Motor neuron (in vitro differentiated cells): Measurements from ENCODE around the gene FOXG1. TPM values are rescaled to one million over a fixed set of nuclear protein-coding genes. Genes with fewer than 3 reads are reported as not detected.

ENCODE experiments used
- ATAC-seq, 8 experiments: fragments of 200-7000 bp; cut with Tn5 transposase; replicated peaks in 6 of 8; 2 replicates each; pipeline ENCODE4 v1.8.0; 2021; ENCODE audit warnings: mild to moderate bottlenecking in 8 of 8, moderate library complexity in 8 of 8
- H3K27ac ChIP-seq, 2 donors: fragments of 250-450 bp; sonication (Bioruptor Pico); 2 replicates each; pipeline ENCODE4 v1.9.0; 2021; ENCODE audit warnings: antibody characterized with exemption in 2 of 2, mild to moderate bottlenecking in 2 of 2, moderate library complexity in 1 of 2
- H3K4me1 ChIP-seq, 2 donors: fragments of 250-450 bp; sonication (Bioruptor Pico); replicated peaks in 1 of 2; 2 replicates each; pipeline ENCODE4 v1.6.1; 2021; ENCODE audit warnings: antibody characterized with exemption in 2 of 2, mild to moderate bottlenecking in 2 of 2, moderate library complexity in 1 of 2
- H3K4me3 ChIP-seq, 5 donors: fragments of 250-450 bp; sonication (Bioruptor Pico); 2 replicates each; pipeline ENCODE4 v1.9.0; 2021; ENCODE audit warnings: antibody characterized with exemption in 5 of 5, mild to moderate bottlenecking in 5 of 5, moderate library complexity in 4 of 5
- WGBS, 10 experiments: fragments of 450-650 bp; shearing (Covaris generic); methylation state at CpG; one replicate each; pipeline ENCODE4 v1.0.0; 2022; 5-methylcytosine and 5-hydroxymethylcytosine counted together
- in situ Hi-C, 9 experiments: fragments of 400-800 bp; cut with MboI; loops; one replicate each; pipeline ENCODE4 v1.15.0; 2021; ENCODE audit warnings: low sequenced_read_pairs in 9 of 9, low pct_unique_long_range_greater_than_20kb in 2 of 9; ENCODE audit not compliant: unreplicated experiment in 9 of 9
- total RNA-seq, 8 experiments: library from RNA; unstranded; fragments of 300-600 nt; gene quantifications; 2 replicates each; pipeline versions ENCODE4 v1.2.3 to v1.2.4, GENCODE V29; 2022

The FOXG1 gene
- total RNA-seq, 8 experiments from 2014 or later = 0.08 to 0.62 (median 0.12) TPM; not detected in 2

GRCh38 chr14:28756884-28757570 is 9.6 kb upstream of the FOXG1 start:
- peak in 7 of 8 experiments; percentile 29 to 68 (median 44) for ATAC-seq
- no peak overlapping the region for H3K4me3 ChIP-seq
- peaks cover 0 to 12% of the 10 kb centered on the region in 2 donors for H3K4me1 ChIP-seq
- 0 to 10% (median 3%) methylated on average over 2 to 18 of the region's 23 CpGs; no CpG with 5 or more reads in 3 of the 10 experiments for WGBS, 10 experiments
- no peak overlapping the region for H3K27ac ChIP-seq
- in situ Hi-C loops = loop anchor here in 8 of 9 experiments (10.0 to 25.0 kb wide), 5 partner anchors 480 to 1680 kb away; no protein-coding TSS in a partner anchor

DNA sequence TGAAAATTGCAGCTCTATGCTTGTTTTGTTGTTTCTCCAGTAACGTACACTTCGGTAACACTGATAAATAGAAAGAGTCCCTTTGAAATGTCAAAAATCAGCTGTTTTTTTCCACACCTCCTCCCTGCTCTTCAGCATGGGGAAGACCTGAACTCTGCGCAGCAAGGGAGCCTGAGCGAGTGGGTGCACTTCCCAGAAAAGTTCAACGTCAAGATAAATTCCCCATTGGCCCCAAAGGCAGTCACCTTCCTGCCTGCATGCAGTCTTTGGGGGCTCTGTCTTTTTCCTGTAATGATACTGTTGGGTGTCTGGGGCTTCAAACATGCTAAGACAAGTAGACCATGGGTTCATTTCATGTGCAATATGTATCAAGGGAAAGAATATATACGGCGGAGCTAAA is 8.8 kb upstream of the FOXG1 start:
- ATAC-seq = no peak
- in situ Hi-C loops = loop anchor here in 8 of 9 experiments (10.0 to 25.0 kb wide), 5 partner anchors 480 to 1680 kb away; no protein-coding TSS in a partner anchor
- 0 to 27% (median 12%) methylated on average over 1 to 7 of the region's 7 CpGs; no CpG with 5 or more reads in 1 of the 10 experiments for WGBS, 10 experiments
- Histone ChIP-seq H3K27ac (no peak overlapping the region), H3K4me3 (no peak overlapping the region), H3K4me1 (peaks cover 0 to 12% of the 10 kb centered on the region in 2 donors)

- ATAC-seq = no peak
- Histone ChIP-seq H3K27ac (no peak overlapping the region), H3K4me3 (no peak overlapping the region), H3K4me1 (peaks cover 0 to 12% of the 10 kb centered on the region in 2 donors)
- 0 to 14% (median 5%) methylated on average over 2 to 12 of the region's 12 CpGs; no CpG with 5 or more reads in 1 of the 10 experiments for WGBS, 10 experiments
- in situ Hi-C loops = loop anchor here in 8 of 9 experiments (10.0 to 25.0 kb wide), 5 partner anchors 479 to 1679 kb away; no protein-coding TSS in a partner anchor
Measured at GRCh38 chr14:28758253-28758884, 8.2 kb upstream of the FOXG1 start.

DNA sequence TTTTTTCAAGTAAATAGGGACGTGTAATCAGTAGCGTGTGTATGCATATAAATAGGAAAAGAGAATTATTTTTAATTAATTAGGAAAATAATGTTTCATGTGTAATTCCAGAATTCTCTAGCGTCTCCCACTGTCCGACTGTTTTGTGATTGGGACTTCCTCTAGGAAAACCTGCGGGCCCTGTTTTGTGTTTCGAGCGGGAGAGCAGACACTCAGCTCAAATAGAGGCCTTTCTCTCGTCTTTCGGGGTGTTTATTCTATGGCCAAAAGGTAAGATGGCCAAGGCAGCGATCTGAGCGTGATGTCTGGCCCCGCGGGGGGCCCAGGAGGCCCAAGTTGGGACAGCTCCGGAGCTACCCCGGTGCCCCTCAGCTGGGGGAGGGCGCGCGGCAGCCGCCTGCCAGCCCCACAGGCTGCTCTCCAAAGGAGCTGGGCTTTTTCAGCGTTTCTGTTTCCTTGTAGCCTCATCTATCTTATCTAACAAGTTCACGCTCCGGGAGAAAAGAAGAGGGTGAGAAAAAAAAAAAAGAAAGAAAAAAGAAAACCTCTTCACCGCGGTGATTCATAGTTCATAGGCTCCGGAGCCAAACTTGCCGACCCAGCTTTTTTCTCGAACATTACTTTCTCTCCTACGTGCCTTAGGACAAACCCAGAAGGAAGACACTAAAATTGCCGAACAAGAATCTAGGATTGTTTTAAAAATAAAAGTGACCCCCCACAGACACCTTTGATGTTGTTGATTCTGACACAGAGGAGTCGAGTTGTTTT is 7.5 kb upstream of the FOXG1 start:
- Histone ChIP-seq H3K27ac (no peak overlapping the region), H3K4me1 (peaks cover 0 to 12% of the 10 kb centered on the region in 2 donors), H3K4me3 (no peak overlapping the region)
- no peak for ATAC-seq
- 0 to 12% (median 1%) methylated on average over 1 to 29 of the region's 30 CpGs for WGBS, 10 experiments
- in situ Hi-C loops = loop anchor here in 8 of 9 experiments (10.0 to 25.0 kb wide), 5 partner anchors 478 to 1678 kb away; no protein-coding TSS in a partner anchor

GRCh38 chr14:28759653-28760313 is 6.8 kb upstream of the FOXG1 start:
- H3K4me1 ChIP-seq = peaks cover 0 to 12% of the 10 kb centered on the region in 2 donors
- in situ Hi-C loops = loop anchor here in 8 of 9 experiments (10.0 to 25.0 kb wide), 5 partner anchors 478 to 1678 kb away; no protein-coding TSS in a partner anchor
- WGBS, 10 experiments = 0 to 15% (median 3%) methylated on average over 4 to 21 of the region's 36 CpGs; no CpG with 5 or more reads in 2 of the 10 experiments
- H3K27ac ChIP-seq = no peak overlapping the region
- ATAC-seq = peak in 1 of 8 experiments; percentile 23
- no peak overlapping the region for H3K4me3 ChIP-seq

GRCh38 chr14:28760431-28760996 is 6.1 kb upstream of the FOXG1 start:
- 0 to 35% (median 12%) methylated on average over 1 to 8 of the region's 9 CpGs; no CpG with 5 or more reads in 3 of the 10 experiments for WGBS, 10 experiments
- H3K4me1 ChIP-seq = peaks cover 0 to 12% of the 10 kb centered on the region in 2 donors
- H3K4me3 ChIP-seq = no peak overlapping the region
- H3K27ac ChIP-seq = no peak overlapping the region
- no peak for ATAC-seq
- in situ Hi-C loops = loop anchor here in 7 of 9 experiments (25.0 kb wide), 4 partner anchors 477 to 1677 kb away; no protein-coding TSS in a partner anchor

GRCh38 chr14:28761438-28762291 is 4.9 kb upstream of the FOXG1 start:
- no peak overlapping the region for H3K4me3 ChIP-seq
- no peak overlapping the region for H3K27ac ChIP-seq
- in situ Hi-C loops = loop anchor here in 7 of 9 experiments (25.0 kb wide), 4 partner anchors 476 to 1676 kb away; no protein-coding TSS in a partner anchor
- WGBS, 10 experiments = 9 to 29% (median 17%) methylated on average over 1 to 12 of the region's 33 CpGs
- no peak for ATAC-seq
- H3K4me1 ChIP-seq = peaks cover 0 to 12% of the 10 kb centered on the region in 2 donors

- 0 to 24% (median 12%) methylated on average over 1 to 7 of the region's 8 CpGs for WGBS, 10 experiments
- in situ Hi-C loops = loop anchor here in 7 of 9 experiments (25.0 kb wide), 4 partner anchors 475 to 1675 kb away; no protein-coding TSS in a partner anchor
Measured at GRCh38 chr14:28762303-28762954, 4.2 kb upstream of the FOXG1 start.

GRCh38 chr14:28762955-28763326 is 3.6 kb upstream of the FOXG1 start:
- 0 to 42% (median 7%) methylated on average over 2 to 3 of the region's 3 CpGs; no CpG with 5 or more reads in 2 of the 10 experiments for WGBS, 10 experiments

More at GRCh38 chr14:28762303-28762954, 4.2 kb upstream of the FOXG1 start:
- no peak overlapping the region for H3K27ac ChIP-seq
- H3K4me3 ChIP-seq = no peak overlapping the region
- peaks cover 0 to 10% of the 10 kb centered on the region in 2 donors for H3K4me1 ChIP-seq
- no peak for ATAC-seq

GRCh38 chr14:28763751-28764256 is 2.8 kb upstream of the FOXG1 start:
- ATAC-seq = no peak
- in situ Hi-C loops = loop anchor here in 7 of 9 experiments (25.0 kb wide), 4 partner anchors 473 to 1673 kb away; no protein-coding TSS in a partner anchor
- Histone ChIP-seq H3K27ac (no peak overlapping the region), H3K4me1 (peaks cover 0 to 10% of the 10 kb centered on the region in 2 donors), H3K4me3 (no peak overlapping the region)
- 0 to 25% (median 9%) methylated on average over 2 to 4 of the region's 4 CpGs for WGBS, 10 experiments

More at GRCh38 chr14:28762955-28763326, 3.6 kb upstream of the FOXG1 start:
- Histone ChIP-seq H3K4me1 (peaks cover 0 to 10% of the 10 kb centered on the region in 2 donors), H3K4me3 (no peak overlapping the region), H3K27ac (no peak overlapping the region)
- in situ Hi-C loops = loop anchor here in 7 of 9 experiments (25.0 kb wide), 4 partner anchors 474 to 1674 kb away; no protein-coding TSS in a partner anchor
- ATAC-seq = no peak
